ENCODE data around the gene STK38L. TPM values are rescaled to one million over a fixed set of nuclear protein-coding genes. Genes with fewer than 3 reads are reported as not detected.
A peak's percentile ranks its signal among the peaks of the same experiment; 100 is the strongest.

STK38L gene
- total RNA-seq, 2 donors from 2014 or later = 33.2 to 78.3 TPM

GRCh38 chr12:27331927-27332324, 87.8 kb downstream of the STK38L start:
- Mint-ChIP-seq H3K36me3 (ENCODE audit: low read depth) (peaks cover 2% of the 10 kb centered on the region), H3K27ac (peak overlapping the region; percentile 47), H3K27me3 (ENCODE audit: insufficient read depth) (peaks cover 43% of the 10 kb centered on the region), H3K9me3 (no peaks in the 10 kb centered on the region), H3K4me3 (peak overlapping the region; percentile 76), H3K4me1 (peaks cover 25% of the 10 kb centered on the region)
- no peak for DNase-seq
- H3K36me3 ChIP-seq (ENCODE audit: control insufficient read depth, insufficient read depth, low read length) = peaks cover 3% of the 10 kb centered on the region
- H3K4me3 ChIP-seq (ENCODE audit: low read length) = peak overlapping the region; percentile 76
- 63% methylated on average over 3 of the region's 3 CpGs; no CpG with 5 or more reads in 1 of the 2 experiments for WGBS, 2 experiments (ENCODE audit: insufficient coverage in 1 of 2, insufficient read length in 1 of 2)
- H3K9ac ChIP-seq (ENCODE audit: extremely low read depth, low read length, poor library complexity, severe bottlenecking) = no peak overlapping the region
- H3K27me3 ChIP-seq (ENCODE audit: control insufficient read depth, insufficient read depth, low read length, poor library complexity, severe bottlenecking) = peaks cover 20% of the 10 kb centered on the region
- no peaks in the 10 kb centered on the region for H3K9me3 ChIP-seq (ENCODE audit: control insufficient read depth, low read length)
- H3K4me1 ChIP-seq (ENCODE audit: control insufficient read depth, insufficient read depth, low read length) = no peaks in the 10 kb centered on the region
- no peak overlapping the region for H3K27ac ChIP-seq (ENCODE audit: low read depth, low read length)
- TF ChIP-seq CTCF (conservative IDR thresholded peaks at IDR 0.05) = no peak

GRCh38 chr12:27332407-27332713, 88.3 kb downstream of the STK38L start:
- H3K4me1 Mint-ChIP-seq = peaks cover 26% of the 10 kb centered on the region
- Histone ChIP-seq H3K9me3 (ENCODE audit: control insufficient read depth, low read length) (no peaks in the 10 kb centered on the region), H3K27me3 (ENCODE audit: control insufficient read depth, insufficient read depth, low read length, poor library complexity, severe bottlenecking) (peaks cover 20% of the 10 kb centered on the region), H3K36me3 (ENCODE audit: control insufficient read depth, insufficient read depth, low read length) (peaks cover 3% of the 10 kb centered on the region), H3K27ac (ENCODE audit: low read depth, low read length) (no peak overlapping the region), H3K4me1 (ENCODE audit: control insufficient read depth, insufficient read depth, low read length) (peaks cover 3% of the 10 kb centered on the region), H3K9ac (ENCODE audit: extremely low read depth, low read length, poor library complexity, severe bottlenecking) (no peak overlapping the region), H3K4me3 (ENCODE audit: low read length) (peak overlapping the region; percentile 76)
- peaks cover 1% of the 10 kb centered on the region for H3K36me3 Mint-ChIP-seq (ENCODE audit: low read depth)
- H3K4me3 Mint-ChIP-seq = peak overlapping the region; percentile 76
- no peaks in the 10 kb centered on the region for H3K9me3 Mint-ChIP-seq
- H3K27ac Mint-ChIP-seq = peak overlapping the region; percentile 47
- no peak for TF ChIP-seq CTCF (conservative IDR thresholded peaks at IDR 0.05)
- H3K27me3 Mint-ChIP-seq (ENCODE audit: insufficient read depth) = peaks cover 43% of the 10 kb centered on the region
- 14 to 31% methylated on average over 4 to 10 of the region's 10 CpGs for WGBS, 2 experiments (ENCODE audit: insufficient coverage in 1 of 2, insufficient read length in 1 of 2)
- DNase-seq = no peak

GRCh38 chr12:27332714-27333402, 88.8 kb downstream of the STK38L start, which contains the start of gene BMAL2:
Gene BMAL2 (plus strand): TSS chr12:27332836. CDS start chr12:27333073, 237 bp downstream.
- Mint-ChIP-seq H3K9me3 (no peaks in the 10 kb centered on the region), H3K36me3 (ENCODE audit: low read depth) (no peaks in the 10 kb centered on the region), H3K27ac (peak within 1 kb of the TSS; percentile 73), H3K4me1 (peaks cover 30% of the 10 kb centered on the region), H3K4me3 (peak within 1 kb of the TSS; percentile 76), H3K27me3 (ENCODE audit: insufficient read depth) (peaks cover 43% of the 10 kb centered on the region)
- DNase-seq = peak; percentile 92
- H3K4me1 ChIP-seq (ENCODE audit: control insufficient read depth, insufficient read depth, low read length) = peaks cover 8% of the 10 kb centered on the region
- H3K9me3 ChIP-seq (ENCODE audit: control insufficient read depth, low read length) = no peaks in the 10 kb centered on the region
- TF ChIP-seq CTCF (conservative IDR thresholded peaks at IDR 0.05) = no peak
- no peaks in the 10 kb centered on the region for H3K36me3 ChIP-seq (ENCODE audit: control insufficient read depth, insufficient read depth, low read length)
- WGBS, 2 experiments (ENCODE audit: insufficient coverage in 1 of 2, insufficient read length in 1 of 2) = 0% methylated on average over 12 to 95 of the region's 96 CpGs
- peak within 1 kb of the TSS; percentile 84 for H3K4me3 ChIP-seq (ENCODE audit: low read length)
- peak within 1 kb of the TSS; percentile 22 for H3K9ac ChIP-seq (ENCODE audit: extremely low read depth, low read length, poor library complexity, severe bottlenecking)
- no peak within 1 kb of the TSS for H3K27ac ChIP-seq (ENCODE audit: low read depth, low read length)
- H3K27me3 ChIP-seq (ENCODE audit: control insufficient read depth, insufficient read depth, low read length, poor library complexity, severe bottlenecking) = peaks cover 20% of the 10 kb centered on the region

Measured in endodermal cell (in vitro differentiated cells).